B cell (primary cell): ENCODE measurements around the gene RAD51B. TPM values are rescaled to one million over a fixed set of nuclear protein-coding genes. Genes with fewer than 3 reads are reported as not detected.

Experiments used
- ATAC-seq: fragments of 200-7000 bp; cut with Tn5 transposase; one replicate; pipeline ENCODE4 v1.10.0; 2021; ENCODE audit warnings: low read depth, mild to moderate bottlenecking, moderate number of reproducible peaks, moderate library complexity
- CTCF ChIA-PET: fragments of 350-600 bp; sonication (Branson Sonifier 250); formaldehyde crosslinking; loops from one replicate; lab custom pipeline; 2021; ENCODE audit warnings: antibody characterized with exemption, inconsistent platforms; lab: Charles Lee
- POLR2A ChIA-PET: fragments of 350-600 bp; sonication (Branson Sonifier 250); formaldehyde crosslinking; loops from one replicate; lab custom pipeline; 2021; ENCODE audit warnings: antibody characterized with exemption; lab: Charles Lee
- DNase-seq: peaks from one replicate; pipeline ENCODE4 v3.0.0; 2013
- H2AFZ ChIP-seq: 2 replicates; pipeline ENCODE4 v1.6.1; 2012; ENCODE audit warnings: mild to moderate bottlenecking, low read depth, low read length; ENCODE audit not compliant: insufficient read depth, poor library complexity, severe bottlenecking
- H3K27ac ChIP-seq, 2 donors: 1 replicate in 1 of 2; 2 replicates in 1 of 2; pipeline ENCODE4 v1.5.1; 2012 to 2013; ENCODE audit warnings: low read length in 2 of 2, mild to moderate bottlenecking in 2 of 2, moderate library complexity in 1 of 2
- H3K27me3 ChIP-seq, 4 experiments: fragments of 200-600 bp in 1 of 4; sonication (generic) in 1 of 4; replicated peaks in 1 of 4; 1 replicate in 2 of 4; 2 replicates in 2 of 4; pipeline versions ENCODE4 v1.6.1 to v1.7.0; 2013 to 2016; ENCODE audit warnings: low read length in 3 of 4, mild to moderate bottlenecking in 2 of 4, mixed read lengths in 1 of 4, moderate library complexity in 1 of 4; ENCODE audit not compliant: insufficient read depth in 4 of 4, control insufficient read depth in 3 of 4; ENCODE audit errors: control extremely low read depth in 1 of 4
- H3K36me3 ChIP-seq, 2 experiments: replicated peaks in 1 of 2; 1 replicate in 1 of 2; 2 replicates in 1 of 2; pipeline versions ENCODE4 v1.6.1 to v1.7.1; 2013; ENCODE audit warnings: low read length in 1 of 2; ENCODE audit not compliant: insufficient read depth in 2 of 2, control insufficient read depth in 1 of 2; ENCODE audit errors: control extremely low read depth in 1 of 2, extremely low read depth in 1 of 2
- H3K4me1 ChIP-seq, 2 donors: fragments of 200-600 bp in 1 of 2; sonication (generic) in 1 of 2; 1 replicate in 1 of 2; 2 replicates in 1 of 2; pipeline versions ENCODE4 v1.5.1 to v1.6.1; 2013 to 2017; ENCODE audit warnings: low read length in 2 of 2; ENCODE audit not compliant: control insufficient read depth in 2 of 2, insufficient read depth in 2 of 2
- H3K4me2 ChIP-seq: replicated peaks from 2 replicates; pipeline ENCODE3; 2012; ENCODE audit warnings: mild to moderate bottlenecking, low read depth, low read length; ENCODE audit not compliant: poor library complexity, severe bottlenecking
- H3K4me3 ChIP-seq, 5 experiments: fragments of 200-600 bp in 1 of 5; sonication (generic) in 1 of 5; 1 replicate in 3 of 5; 2 replicates in 2 of 5; pipeline versions ENCODE4 v1.5.1 to v1.7.0; 2011 to 2016; ENCODE audit warnings: low read length in 4 of 5, mild to moderate bottlenecking in 4 of 5, low read depth in 2 of 5, control low read depth in 1 of 5, moderate library complexity in 1 of 5; ENCODE audit not compliant: insufficient read depth in 1 of 5; ENCODE audit errors: control extremely low read depth in 1 of 5, extremely low read depth in 1 of 5
- H3K79me2 ChIP-seq: fragments of 200-600 bp; sonication (generic); one replicate; pipeline ENCODE4 v1.6.0; 2016; ENCODE audit warnings: low read length; ENCODE audit not compliant: control insufficient read depth, insufficient read depth
- H3K9ac ChIP-seq: fragments of 200-600 bp; sonication (generic); 2 replicates; pipeline ENCODE4 v1.6.1; 2017; ENCODE audit warnings: mild to moderate bottlenecking, low read length, moderate library complexity
- H3K9me3 ChIP-seq, 3 donors: one replicate each; pipeline versions ENCODE4 v1.6.1 to v1.7.1; 2013; ENCODE audit warnings: low read length in 2 of 3; ENCODE audit not compliant: control insufficient read depth in 2 of 3, insufficient read depth in 1 of 3; ENCODE audit errors: control extremely low read depth in 1 of 3
- H4K20me1 ChIP-seq: 2 replicates; pipeline ENCODE4 v1.6.0; 2012; ENCODE audit warnings: mild to moderate bottlenecking, low read length; ENCODE audit not compliant: insufficient read depth, control insufficient read depth, poor library complexity, severe bottlenecking
- H3K27ac Mint-ChIP-seq: one replicate; pipeline ENCODE4 v1.8.0; 2021; ENCODE audit warnings: mixed read lengths
- H3K27me3 Mint-ChIP-seq: one replicate; pipeline ENCODE4 v1.8.0; 2021; ENCODE audit warnings: mixed read lengths
- H3K4me1 Mint-ChIP-seq: one replicate; pipeline ENCODE4 v1.8.0; 2021; ENCODE audit warnings: mixed read lengths
- H3K4me3 Mint-ChIP-seq: one replicate; pipeline ENCODE4 v1.8.0; 2021; ENCODE audit warnings: mixed read lengths
- H3K9me3 Mint-ChIP-seq: one replicate; pipeline ENCODE4 v1.8.0; 2022; ENCODE audit warnings: mixed read lengths; ENCODE audit not compliant: insufficient read depth
- CTCF ChIP-seq: fragments of 200-600 bp; IDR thresholded peaks from one replicate; pipeline ENCODE4 v1.8.0; 2022; ENCODE audit warnings: antibody characterized with exemption, mild to moderate bottlenecking
- EZH2 ChIP-seq: IDR thresholded peaks from 2 replicates; pipeline ENCODE4 v1.6.1; 2012; ENCODE audit warnings: borderline replicate concordance, low read depth, mild to moderate bottlenecking, moderate library complexity, low read length; ENCODE audit not compliant: insufficient read depth, poor library complexity, severe bottlenecking
- WGBS: methylation state at CpG from one replicate; pipeline ENCODE4 v1.1.5; 2013; ENCODE audit warnings: missing lambda C conversion rate; ENCODE audit not compliant: insufficient coverage; 5-methylcytosine and 5-hydroxymethylcytosine counted together
- intact Hi-C: fragments of 100-400 bp; cut with micrococcal nuclease; formaldehyde crosslinking; loops from one replicate; pipeline ENCODE4 v1.10.0; 2022
- polyA plus RNA-seq: library from polyadenylated mRNA; depleted of rRNA; stranded (reverse); fragments of >200 nt; gene quantifications from 2 replicates; pipeline ENCODE4 v1.2.3, GENCODE V29; 2012
- total RNA-seq, 2 donors: library from RNA; stranded (reverse); fragments of 120-200 nt in 1 of 2; gene quantifications; 1 replicate in 1 of 2; 2 replicates in 1 of 2; pipeline versions ENCODE4 v1.2.3 to v1.2.4, GENCODE V29; 2013 to 2022

RAD51B gene
- total and polyA plus RNA-seq, 2 donors (not counting 1 experiment from before 2014, with no cell fraction given): 6.5 to 60.6 TPM

- intact Hi-C loops: loop anchor here (2.0 kb wide), 2 partner anchors 37 to 47 kb away; no protein-coding TSS in a partner anchor
- ChIA-PET CTCF (interaction anchor here (1.3 to 2.7 kb wide), 3 partner anchors 30 to 81 kb away, joined by 3 to 7 read pairs (median 6); no protein-coding TSS in a partner anchor), POLR2A (no interaction called here)
- Histone ChIP-seq H3K9ac (no peak overlapping the region), H3K4me3 (no peak overlapping the region), H3K9me3 (no peaks in the 10 kb centered on the region), H2AFZ (peak overlapping the region; percentile 13), H3K4me1 (peaks cover 34 to 45% of the 10 kb centered on the region in 2 donors), H3K27me3 (no peaks in the 10 kb centered on the region), H3K4me2 (no peak overlapping the region), H3K27ac (peak overlapping the region in 1 of 2 donors; percentile 50), H3K79me2 (no peaks in the 10 kb centered on the region), H4K20me1 (no peaks in the 10 kb centered on the region), H3K36me3 (no peaks in the 10 kb centered on the region)
- no peak for ATAC-seq
- DNase-seq: no peak
- WGBS: 89% methylated on average over 1 of the region's 1 CpG
- Mint-ChIP-seq H3K9me3 (no peaks in the 10 kb centered on the region), H3K4me3 (no peak overlapping the region), H3K27ac (peak overlapping the region; percentile 21), H3K4me1 (peaks cover 59% of the 10 kb centered on the region), H3K27me3 (no peaks in the 10 kb centered on the region)
- no peak for TF ChIP-seq EZH2
- TF ChIP-seq CTCF: no peak
Measured at GRCh38 chr14:68331991-68332390, 512.4 kb downstream of the RAD51B start.

- ChIA-PET CTCF (interaction anchor here (0.8 to 2.7 kb wide), 2 partner anchors 49 to 83 kb away, joined by 3 to 6 read pairs; no protein-coding TSS in a partner anchor), POLR2A (no interaction called here)
- Histone ChIP-seq H3K9ac (no peak overlapping the region), H3K4me2 (peak overlapping the region; percentile 47), H3K27ac (peak overlapping the region; percentile 20 to 50), H2AFZ (peak overlapping the region; percentile 13), H3K79me2 (no peaks in the 10 kb centered on the region), H3K4me1 (peaks cover 34 to 46% of the 10 kb centered on the region in 2 donors), H3K36me3 (no peaks in the 10 kb centered on the region), H4K20me1 (no peaks in the 10 kb centered on the region), H3K27me3 (no peaks in the 10 kb centered on the region), H3K9me3 (no peaks in the 10 kb centered on the region), H3K4me3 (no peak overlapping the region)
- no peaks in the 10 kb centered on the region for H3K9me3 Mint-ChIP-seq
- peak; percentile 82 for ATAC-seq
- no peak overlapping the region for H3K4me3 Mint-ChIP-seq
- H3K27me3 Mint-ChIP-seq: no peaks in the 10 kb centered on the region
- H3K27ac Mint-ChIP-seq: peak overlapping the region; percentile 83
- WGBS: 0% methylated on average over 1 of the region's 2 CpGs
- peak; percentile 62 for DNase-seq
- TF ChIP-seq EZH2: no peak
- TF ChIP-seq CTCF: no peak
- peaks cover 61% of the 10 kb centered on the region for H3K4me1 Mint-ChIP-seq
- intact Hi-C loops: loop anchor here (2.0 kb wide), 2 partner anchors 36 to 48 kb away; no protein-coding TSS in a partner anchor
Measured at GRCh38 chr14:68333262-68333661, 513.7 kb downstream of the RAD51B start.
